Calu3 (cell line): ENCODE measurements around the gene GNG13. TPM values are rescaled to one million over a fixed set of nuclear protein-coding genes. Genes with fewer than 3 reads are reported as not detected.
"Not testable (repeated sequence)": the region's sequence is repeated elsewhere in the genome, so short reads cannot be mapped to it uniquely, and the experiment has no call there.

ENCODE experiments used
- BruUV-seq: library from RNA; stranded (reverse); fragments of 400-500 nt; replicated peaks from 2 replicates; lab custom pipeline; 2021; lab: Mats Ljungman, UMichigan
- CTCF ChIA-PET: fragments of 300-600 bp; sonication (Branson Sonifier 250); formaldehyde crosslinking; loops from one replicate; lab custom pipeline; 2022; ENCODE audit warnings: antibody characterized with exemption; lab: Charles Lee
- DNase-seq: peaks from one replicate; pipeline ENCODE4 v3.0.0; 2022
- H3K27ac Mint-ChIP-seq: one replicate; pipeline ENCODE4 v1.8.0; 2022; ENCODE audit warnings: mixed read lengths; ENCODE audit not compliant: unreplicated experiment
- H3K27me3 Mint-ChIP-seq: one replicate; pipeline ENCODE4 v1.8.0; 2022; ENCODE audit warnings: mixed read lengths; ENCODE audit not compliant: unreplicated experiment
- H3K36me3 Mint-ChIP-seq: one replicate; pipeline ENCODE4 v1.8.0; 2022; ENCODE audit warnings: mild to moderate bottlenecking, moderate library complexity, mixed read lengths; ENCODE audit not compliant: insufficient read depth, unreplicated experiment
- H3K4me1 Mint-ChIP-seq: one replicate; pipeline ENCODE4 v1.8.0; 2022; ENCODE audit warnings: mild to moderate bottlenecking, low read depth, mixed read lengths; ENCODE audit not compliant: unreplicated experiment
- H3K4me3 Mint-ChIP-seq: one replicate; pipeline ENCODE4 v1.8.0; 2022; ENCODE audit warnings: mild to moderate bottlenecking, low read depth, moderate library complexity, mixed read lengths; ENCODE audit not compliant: unreplicated experiment
- H3K9me3 Mint-ChIP-seq: one replicate; pipeline ENCODE4 v1.8.0; 2022; ENCODE audit warnings: low read depth, mixed read lengths; ENCODE audit not compliant: unreplicated experiment
- intact Hi-C: fragments of 100-400 bp; cut with micrococcal nuclease; formaldehyde crosslinking; loops from one replicate; pipeline ENCODE4 v1.10.0; 2022; ENCODE audit not compliant: unreplicated experiment
- total RNA-seq: library from RNA; stranded (reverse); gene quantifications from 2 replicates; pipeline ENCODE4 v1.2.3, GENCODE V29; 2022
- TF ChIP-seq, protein P1 (sequence below): fragments of 200-600 bp; IDR thresholded peaks from one replicate; pipeline ENCODE4 v1.8.0; 2022; ENCODE audit warnings: antibody characterized with exemption; ENCODE audit not compliant: unreplicated experiment

Gene GNG13
- total RNA-seq, 1 experiment from 2014 or later = not detected

DNA sequence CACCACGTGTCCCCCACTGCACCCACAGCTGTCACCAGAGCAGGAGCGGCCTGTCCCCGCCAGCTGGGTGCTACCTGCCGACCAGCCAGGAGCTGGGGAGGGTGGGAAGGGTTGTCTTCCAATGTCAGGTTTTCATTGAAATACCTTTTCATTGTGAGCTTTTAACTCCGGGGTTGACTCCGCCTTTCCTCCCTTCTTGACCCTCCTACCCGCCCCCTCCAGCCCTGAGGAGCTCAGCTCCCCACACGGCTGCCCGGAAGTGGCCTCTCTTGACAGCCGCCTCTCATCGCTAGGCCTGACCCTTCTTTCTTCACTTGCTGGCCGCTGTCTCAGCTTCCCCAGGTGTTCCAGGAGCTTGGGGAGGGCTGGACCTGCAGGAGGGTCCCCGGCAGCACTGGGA lies 21.2 kb upstream of the GNG13 start:
- CTCF ChIA-PET = no interaction called here
- Mint-ChIP-seq H3K4me1 (no peaks in the 10 kb centered on the region), H3K9me3 (no peaks in the 10 kb centered on the region), H3K27me3 (peaks cover 35% of the 10 kb centered on the region), H3K4me3 (no peak overlapping the region), H3K36me3 (no peaks in the 10 kb centered on the region), H3K27ac (no peak overlapping the region)
- no peak for DNase-seq
- TF ChIP-seq, protein P1, sequence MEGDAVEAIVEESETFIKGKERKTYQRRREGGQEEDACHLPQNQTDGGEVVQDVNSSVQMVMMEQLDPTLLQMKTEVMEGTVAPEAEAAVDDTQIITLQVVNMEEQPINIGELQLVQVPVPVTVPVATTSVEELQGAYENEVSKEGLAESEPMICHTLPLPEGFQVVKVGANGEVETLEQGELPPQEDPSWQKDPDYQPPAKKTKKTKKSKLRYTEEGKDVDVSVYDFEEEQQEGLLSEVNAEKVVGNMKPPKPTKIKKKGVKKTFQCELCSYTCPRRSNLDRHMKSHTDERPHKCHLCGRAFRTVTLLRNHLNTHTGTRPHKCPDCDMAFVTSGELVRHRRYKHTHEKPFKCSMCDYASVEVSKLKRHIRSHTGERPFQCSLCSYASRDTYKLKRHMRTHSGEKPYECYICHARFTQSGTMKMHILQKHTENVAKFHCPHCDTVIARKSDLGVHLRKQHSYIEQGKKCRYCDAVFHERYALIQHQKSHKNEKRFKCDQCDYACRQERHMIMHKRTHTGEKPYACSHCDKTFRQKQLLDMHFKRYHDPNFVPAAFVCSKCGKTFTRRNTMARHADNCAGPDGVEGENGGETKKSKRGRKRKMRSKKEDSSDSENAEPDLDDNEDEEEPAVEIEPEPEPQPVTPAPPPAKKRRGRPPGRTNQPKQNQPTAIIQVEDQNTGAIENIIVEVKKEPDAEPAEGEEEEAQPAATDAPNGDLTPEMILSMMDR = no peak
- no TSS peak for BruUV-seq
- intact Hi-C loops = no loop called here

DNA sequence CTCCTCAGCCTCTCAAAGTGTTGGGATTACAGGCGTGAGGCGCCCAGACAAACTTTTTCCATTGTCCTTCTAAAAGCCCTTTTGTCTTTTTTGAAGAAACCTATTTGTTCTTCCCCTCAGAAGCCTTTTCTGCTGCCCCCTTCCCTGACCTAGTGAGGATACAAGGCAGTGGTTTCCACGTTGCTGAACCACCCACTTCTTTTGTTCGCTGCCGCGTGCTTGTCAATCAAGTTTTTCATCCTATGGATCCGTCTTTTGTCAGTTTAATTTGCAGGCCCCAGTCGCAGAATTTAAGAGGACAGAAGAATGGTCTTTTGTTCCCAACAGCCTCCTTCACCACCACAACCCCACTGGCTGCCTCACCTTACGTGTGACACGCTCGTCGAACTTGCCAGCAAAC lies 20.2 kb upstream of the GNG13 start:
- Mint-ChIP-seq H3K4me3 (no peak overlapping the region), H3K27ac (no peak overlapping the region), H3K27me3 (peaks cover 25% of the 10 kb centered on the region), H3K4me1 (no peaks in the 10 kb centered on the region), H3K9me3 (no peaks in the 10 kb centered on the region), H3K36me3 (no peaks in the 10 kb centered on the region)
- intact Hi-C loops = no loop called here
- TF ChIP-seq, protein P1 = no peak
- DNase-seq = no peak
- CTCF ChIA-PET = interaction anchor here (0.6 kb wide), 2 partner anchors 10 to 55 kb away, joined by 3 read pairs; no protein-coding TSS in a partner anchor
- no TSS peak for BruUV-seq

DNA sequence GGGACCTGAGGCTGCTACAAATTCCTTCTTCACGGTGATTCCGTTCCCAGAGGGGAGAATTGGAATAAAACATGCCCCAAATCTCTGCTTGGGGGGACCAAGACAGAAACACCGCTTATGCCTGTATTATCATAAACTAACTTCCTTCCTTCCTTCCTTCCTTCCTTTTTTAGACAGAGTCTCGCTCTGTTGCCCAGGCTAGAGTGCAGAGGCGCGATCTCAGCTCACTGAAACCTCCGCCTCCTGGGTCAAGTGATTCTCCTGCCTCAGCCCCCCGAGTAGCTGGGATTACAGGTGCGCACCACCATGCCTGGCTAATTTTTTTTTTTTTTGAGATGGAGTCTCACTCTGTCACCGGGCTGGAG lies 19.5 kb upstream of the GNG13 start:
- H3K4me1 Mint-ChIP-seq, H3K9me3 Mint-ChIP-seq, CTCF ChIA-PET, DNase-seq, H3K36me3 Mint-ChIP-seq, H3K4me3 Mint-ChIP-seq, BruUV-seq, intact Hi-C loops, H3K27ac Mint-ChIP-seq: not testable (repeated sequence)
- peaks cover 18% of the 10 kb centered on the region for H3K27me3 Mint-ChIP-seq

DNA sequence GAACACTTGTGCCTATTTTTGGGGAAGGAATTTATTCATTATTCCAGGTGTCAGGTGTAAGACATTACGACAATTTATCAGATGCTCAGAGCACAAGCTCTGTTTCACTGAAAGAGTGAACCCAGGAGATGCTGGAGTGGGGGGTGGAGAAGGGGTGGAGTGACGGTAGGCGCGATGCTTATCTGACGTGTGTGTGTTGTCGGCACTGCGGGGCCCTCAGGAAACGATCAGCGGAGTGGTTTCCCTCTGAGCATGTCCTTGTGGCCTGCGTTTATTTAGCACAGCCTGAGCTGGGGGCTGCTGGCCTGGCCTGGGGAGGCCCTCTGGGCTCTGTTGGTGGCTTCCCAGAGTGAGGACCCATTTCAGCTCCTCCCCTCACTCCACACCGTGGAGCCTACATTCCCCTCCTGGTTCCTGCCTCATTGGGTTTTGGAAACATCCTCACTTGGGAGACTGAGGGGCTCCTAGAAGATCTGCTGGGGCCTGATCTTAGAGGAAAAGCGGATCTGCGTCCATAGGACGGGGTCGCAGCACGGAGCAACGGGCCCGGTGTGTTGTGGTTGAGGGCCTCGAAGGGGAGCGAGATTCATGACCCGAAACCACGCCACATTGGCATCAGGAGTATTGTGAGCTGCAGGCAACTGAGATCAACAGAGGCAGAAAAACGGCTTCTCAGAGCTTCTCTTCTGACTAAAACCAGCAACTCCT lies 19.0 kb upstream of the GNG13 start:
- Mint-ChIP-seq H3K4me1 (no peaks in the 10 kb centered on the region), H3K27ac (no peak overlapping the region), H3K36me3 (no peaks in the 10 kb centered on the region), H3K4me3 (no peak overlapping the region), H3K9me3 (no peaks in the 10 kb centered on the region), H3K27me3 (peaks cover 14% of the 10 kb centered on the region)
- BruUV-seq = no TSS peak
- CTCF ChIA-PET = no interaction called here
- intact Hi-C loops = no loop called here
- TF ChIP-seq, protein P1 = no peak
- no peak for DNase-seq

DNA sequence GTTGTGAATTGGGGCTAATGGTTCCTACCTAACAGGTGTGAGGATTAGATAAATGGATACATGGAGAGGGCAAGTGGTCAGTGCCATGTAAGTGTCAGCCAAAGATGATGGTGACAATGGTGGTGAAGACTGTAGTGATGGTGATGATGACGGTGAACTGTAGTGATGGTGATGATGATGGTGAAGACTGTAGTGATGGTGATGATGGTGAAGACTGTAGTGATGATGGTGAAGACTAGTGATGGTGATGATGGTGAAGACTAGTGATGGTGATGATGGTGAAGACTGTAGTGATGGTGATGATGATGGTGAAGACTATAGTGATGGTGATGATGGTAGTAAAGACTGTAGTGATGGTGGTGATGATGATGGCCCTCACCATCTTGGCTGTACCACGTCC lies 18.1 kb upstream of the GNG13 start:
- TF ChIP-seq, protein P1 = no peak
- no peak overlapping the region for H3K4me3 Mint-ChIP-seq
- no TSS peak for BruUV-seq

More for the DNA sequence above, 18.1 kb upstream of the GNG13 start:
- Mint-ChIP-seq H3K9me3 (no peaks in the 10 kb centered on the region), H3K36me3 (no peaks in the 10 kb centered on the region), H3K27ac (no peak overlapping the region), H3K4me1 (no peaks in the 10 kb centered on the region), H3K27me3 (peaks cover 8% of the 10 kb centered on the region)
- CTCF ChIA-PET = no interaction called here
- DNase-seq = no peak
- intact Hi-C loops = no loop called here
